GM19240 (cell line): ENCODE results near the gene TECPR2.

Source experiments
- DNase-seq: peaks from one replicate; pipeline ENCODE4 v3.0.0; 2011; ENCODE audit warnings: low spot score; ENCODE audit not compliant: insufficient read length

Gene TECPR2

DNA sequence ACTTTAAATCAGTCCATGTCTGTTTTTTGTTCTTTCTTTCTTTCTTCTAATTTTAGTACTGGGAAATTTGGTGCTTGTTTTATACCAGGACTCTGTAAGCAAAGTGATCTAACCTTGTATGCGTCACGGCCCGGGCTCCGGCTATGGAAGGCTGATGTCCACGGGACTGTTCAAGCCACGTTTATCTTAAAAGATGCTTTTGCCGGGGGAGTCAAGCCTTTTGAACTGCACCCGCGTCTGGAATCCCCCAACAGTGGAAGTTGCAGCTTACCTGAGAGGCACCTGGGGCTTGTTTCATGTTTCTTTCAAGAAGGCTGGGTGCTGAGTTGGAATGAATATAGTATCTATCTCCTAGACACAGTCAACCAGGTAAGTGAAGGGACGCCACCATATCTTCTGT is 62.2 kb downstream of the TECPR2 start:
- no peak for DNase-seq

GRCh38 chr14:102426796-102427195 is 64.1 kb downstream of the TECPR2 start:
- no peak for DNase-seq

DNA sequence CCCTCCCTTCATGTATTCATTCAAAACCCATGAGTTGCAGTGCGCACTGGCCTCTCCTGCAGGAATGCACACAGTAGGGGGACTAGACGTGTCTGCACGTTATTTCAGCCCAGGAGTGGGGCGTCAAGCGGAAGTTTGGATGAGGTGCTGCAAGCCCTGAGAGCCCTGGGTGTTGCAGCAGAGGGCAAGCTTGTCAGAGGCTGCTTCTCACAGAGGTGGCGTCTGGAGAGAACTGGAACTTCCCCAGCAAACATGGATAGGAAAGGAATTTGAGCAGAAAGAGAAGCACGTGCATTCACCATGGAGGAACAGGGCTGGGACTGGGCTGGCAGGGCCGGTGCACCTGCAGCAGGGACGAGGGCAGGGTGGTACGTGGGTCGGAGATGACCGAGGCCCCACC is 64.9 kb downstream of the TECPR2 start:
- DNase-seq = no peak

- no peak for DNase-seq
Observed at GRCh38 chr14:102430212-102430908, 67.6 kb downstream of the TECPR2 start.

DNA sequence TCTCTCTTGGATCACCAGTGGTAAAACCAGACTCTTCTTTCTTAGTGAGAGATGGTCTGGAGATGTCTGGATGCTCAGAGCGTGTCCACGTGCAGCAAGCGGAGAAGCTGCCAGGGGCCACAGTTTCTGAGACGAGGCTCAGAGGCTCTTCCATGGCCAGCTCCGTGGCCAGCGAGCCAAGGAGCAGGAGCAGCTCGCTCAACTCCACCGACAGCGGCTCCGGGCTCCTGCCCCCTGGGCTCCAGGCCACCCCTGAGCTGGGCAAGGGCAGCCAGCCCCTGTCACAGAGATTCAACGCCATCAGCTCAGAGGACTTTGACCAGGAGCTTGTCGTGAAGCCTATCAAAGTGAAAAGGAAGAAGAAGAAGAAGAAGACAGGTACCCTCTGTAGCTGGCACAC is 69.0 kb downstream of the TECPR2 start:
- DNase-seq = no peak

DNA sequence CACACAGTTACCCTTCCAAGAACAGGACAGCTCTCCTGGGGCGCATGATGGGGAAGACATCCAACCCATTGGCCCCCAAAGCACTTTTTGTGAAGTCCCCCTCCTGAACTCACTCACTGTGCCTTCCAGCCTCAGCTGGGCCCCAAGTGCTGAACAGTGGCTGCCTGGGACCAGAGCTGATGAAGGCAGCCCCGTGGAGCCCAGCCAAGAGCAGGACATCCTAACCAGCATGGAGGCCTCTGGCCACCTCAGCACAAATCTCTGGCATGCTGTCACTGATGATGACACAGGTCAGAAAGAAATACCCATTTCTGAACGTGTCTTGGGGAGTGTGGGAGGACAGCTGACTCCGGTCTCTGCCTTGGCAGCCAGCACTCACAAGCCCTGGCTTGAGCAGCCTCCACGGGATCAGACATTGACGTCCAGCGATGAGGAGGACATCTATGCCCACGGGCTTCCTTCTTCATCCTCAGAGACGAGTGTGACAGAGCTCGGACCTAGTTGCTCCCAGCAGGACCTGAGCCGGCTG is 72.0 kb downstream of the TECPR2 start:
- no peak for DNase-seq

- DNase-seq = peak; percentile 33
Observed at GRCh38 chr14:102437997-102438915, 75.5 kb downstream of the TECPR2 start.

- DNase-seq = no peak
Observed at GRCh38 chr14:102439556-102439955, 76.8 kb downstream of the TECPR2 start.

- no peak for DNase-seq
Observed at GRCh38 chr14:102440392-102440791, 77.7 kb downstream of the TECPR2 start.

DNA sequence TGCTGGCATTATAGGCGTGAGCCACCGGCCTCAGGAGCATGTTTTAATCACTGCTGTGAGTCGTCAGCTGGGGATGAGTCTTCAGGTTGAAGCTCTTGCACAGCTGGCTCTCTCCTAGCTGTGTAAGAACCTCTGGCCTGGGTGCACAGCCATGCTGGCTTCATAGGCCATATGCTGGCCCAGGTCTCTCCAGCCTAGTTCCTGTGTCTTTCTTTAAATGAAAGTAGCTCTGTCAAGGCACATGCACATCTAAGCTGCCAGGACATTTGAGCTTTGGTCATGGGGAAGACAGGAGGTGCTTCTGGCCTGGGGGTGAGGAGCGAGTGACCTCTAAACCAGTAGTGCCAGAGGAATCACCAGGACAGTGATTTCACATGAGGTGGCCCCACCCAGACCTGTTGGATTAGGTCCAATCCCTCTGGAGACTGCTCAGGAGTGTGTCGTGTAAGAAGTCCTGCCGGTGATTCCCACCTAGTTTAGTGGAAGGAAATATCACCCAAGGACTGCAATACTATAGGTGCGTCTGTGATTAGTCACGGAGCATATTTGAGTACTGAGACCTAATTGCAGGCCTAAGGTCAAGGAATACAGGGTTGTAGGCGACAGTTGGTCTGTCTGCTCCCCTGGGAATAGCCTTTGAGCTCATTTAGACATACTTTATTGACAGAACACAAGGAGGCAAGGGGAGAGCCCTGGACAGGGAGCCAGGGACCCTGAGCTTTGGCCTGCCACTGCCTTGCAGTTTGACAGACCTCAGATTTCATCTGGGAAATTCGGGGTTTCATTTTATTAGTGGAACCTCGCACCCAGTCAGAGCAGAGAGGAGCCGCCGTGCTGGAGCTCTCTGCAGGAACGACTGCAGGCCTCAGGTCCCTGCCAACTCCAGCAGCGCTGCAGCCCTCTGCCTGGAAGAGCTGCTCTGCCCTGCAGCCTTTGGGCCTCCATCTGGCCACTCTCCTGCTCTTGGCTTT is 79.8 kb downstream of the TECPR2 start:
- no peak for DNase-seq

DNA sequence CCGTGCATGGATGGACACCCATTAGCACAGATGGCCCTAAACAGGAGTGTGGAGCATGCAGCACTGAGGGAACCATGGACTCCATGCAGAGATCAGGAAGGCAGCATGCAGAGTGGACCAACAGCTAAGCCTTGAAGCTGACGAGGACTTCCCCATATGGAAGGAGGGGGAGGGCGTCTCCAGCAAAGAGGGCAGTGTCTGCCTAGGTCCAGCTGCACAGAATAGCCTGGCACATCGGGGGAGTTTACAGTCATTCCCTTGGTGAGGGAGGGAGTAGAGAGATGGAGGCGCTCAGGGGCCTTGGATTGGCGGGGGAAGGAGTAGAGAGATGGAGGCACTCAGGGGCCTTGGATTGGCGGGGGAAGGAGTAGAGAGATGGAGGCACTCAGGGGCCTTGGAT is 82.3 kb downstream of the TECPR2 start:
- no peak for DNase-seq

- no peak for DNase-seq
Observed at GRCh38 chr14:102445641-102446040, 82.9 kb downstream of the TECPR2 start.

GRCh38 chr14:102450206-102451063 is 87.7 kb downstream of the TECPR2 start:
- no peak for DNase-seq

DNA sequence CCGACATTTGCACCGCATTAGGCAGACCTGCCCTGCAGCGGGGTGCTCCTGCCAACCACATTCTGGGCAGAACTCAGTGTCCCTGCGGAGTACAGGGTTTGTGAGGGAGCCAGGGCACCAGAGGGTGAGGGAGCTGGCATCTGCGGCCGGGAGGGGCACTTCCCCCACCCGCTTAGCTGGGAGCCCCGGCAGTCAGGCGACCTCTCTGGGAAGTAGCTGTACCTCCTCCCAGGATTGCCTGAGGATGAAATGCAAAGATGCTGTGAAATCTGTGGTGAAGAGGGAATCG is 88.3 kb downstream of the TECPR2 start:
- DNase-seq = no peak

- no peak for DNase-seq
Observed at GRCh38 chr14:102452302-102452701, 89.6 kb downstream of the TECPR2 start.

DNA sequence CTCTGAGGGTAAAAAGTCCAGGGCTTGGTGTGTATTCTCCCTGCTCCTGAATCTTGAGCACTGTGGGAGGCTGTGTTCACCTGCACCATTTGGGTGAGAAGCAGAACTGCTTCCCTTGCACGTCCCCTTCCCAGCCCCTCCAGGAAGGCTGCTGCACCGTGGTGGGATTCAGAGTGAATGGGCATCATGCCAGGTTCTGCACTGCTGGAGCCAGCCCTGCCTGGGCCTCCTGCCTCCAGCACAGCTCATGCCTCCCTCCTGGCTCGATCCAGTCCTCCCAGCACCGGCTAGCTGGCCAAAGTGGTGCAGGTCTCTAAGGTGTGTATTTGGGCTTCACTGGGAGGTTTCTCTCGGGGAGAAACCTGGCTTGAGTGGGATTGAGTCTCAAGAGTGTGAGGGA is 92.0 kb downstream of the TECPR2 start:
- DNase-seq = no peak

DNA sequence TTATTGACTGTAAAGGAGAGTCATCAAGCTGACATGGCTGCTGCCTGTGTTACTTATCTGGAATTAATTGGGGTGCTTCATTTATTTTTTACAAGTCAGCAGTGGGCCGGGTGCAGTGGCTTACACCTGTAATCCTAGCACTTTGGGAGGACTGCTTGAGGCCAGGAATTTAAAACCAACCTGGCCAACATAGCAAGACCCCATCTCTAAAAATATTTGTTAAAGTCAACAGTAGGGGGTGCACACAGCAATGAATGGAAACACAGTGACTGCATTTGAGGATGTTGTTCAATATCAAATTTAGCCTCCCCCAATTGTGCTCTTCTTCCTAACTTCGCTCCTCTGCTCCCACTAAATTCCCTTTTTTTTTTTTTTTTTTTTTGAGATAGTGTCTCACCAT is 94.8 kb downstream of the TECPR2 start:
- no peak for DNase-seq

GRCh38 chr14:102461490-102462338 is 99.0 kb downstream of the TECPR2 start:
- no peak for DNase-seq

GRCh38 chr14:102462391-102462790 is 99.7 kb downstream of the TECPR2 start:
- no peak for DNase-seq

- no peak for DNase-seq
Observed at GRCh38 chr14:102464006-102464405, 101.3 kb downstream of the TECPR2 start.
